Thyroid gland (tissue), 4 donors: Measurements from ENCODE around the gene PRPF19.

ENCODE experiments used
- CTCF ChIP-seq, 6 experiments: fragments of 200-600 bp in 3 of 6; fragments of 450-650 bp in 3 of 6; sonication (generic) in 3 of 6; IDR thresholded peaks; one replicate each; pipeline ENCODE4 v1.5.1; 2016 to 2019; ENCODE audit warnings: antibody characterized with exemption in 6 of 6, mild to moderate bottlenecking in 2 of 6, inconsistent platforms in 1 of 6, moderate library complexity in 1 of 6
- POLR2A ChIP-seq, 2 donors: fragments of 450-650 bp; IDR thresholded peaks; one replicate each; pipeline ENCODE4 v1.6.1; 2017; ENCODE audit warnings: antibody characterized with exemption in 2 of 2, mild to moderate bottlenecking in 2 of 2, moderate library complexity in 1 of 2

- TF ChIP-seq CTCF (IDR thresholded peaks at IDR 0.05) = no peak
- TF ChIP-seq POLR2A (IDR thresholded peaks at IDR 0.05) = no peak
Observed at GRCh38 chr11:60905551-60906113, 753 bp downstream of the PRPF19 start.
